KBM-7 (cell line): ENCODE data around the gene PVALEF.
"Not testable (repeated sequence)": the region's sequence is repeated elsewhere in the genome, so short reads cannot be mapped to it uniquely, and the experiment has no call there.

Experiments
- DNase-seq: peaks from one replicate; pipeline ENCODE4 v3.0.0-alpha.2; 2015
- in situ Hi-C: fragments of 300-500 bp; cut with MboI; formaldehyde crosslinking; loops from 2 replicates; pipeline ENCODE4 v1.14.3; 2020; ENCODE audit warnings: low sequenced_read_pairs, low pct_unique_long_range_greater_than_20kb, mixed read lengths

Gene PVALEF

DNA sequence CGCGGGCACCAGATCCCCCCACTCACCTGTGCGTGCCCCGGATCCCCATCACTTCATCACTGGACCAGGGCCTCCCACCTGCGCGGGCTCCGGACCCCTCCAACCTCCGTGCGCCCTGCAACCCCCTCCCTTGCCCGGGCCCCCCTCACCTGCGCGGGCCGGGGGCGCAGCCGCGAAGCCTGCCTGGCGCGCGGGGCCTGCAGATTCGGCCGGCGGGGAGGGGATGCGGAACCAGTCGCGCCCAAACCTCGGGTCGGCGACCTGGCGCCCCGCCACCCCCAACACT is 57.3 kb downstream of the PVALEF start:
- DNase-seq: no peak
- in situ Hi-C loops: no loop called here

GRCh38 chr17:81222906-81223761 is 57.8 kb downstream of the PVALEF start, which contains the start of gene CEP131:
Gene CEP131 (minus strand): TSS chr17:81222965. CDS start chr17:81220056, 2,909 bp downstream.
- DNase-seq: peak; percentile 97
- in situ Hi-C loops: no loop called here

GRCh38 chr17:81223762-81224130 is 58.4 kb downstream of the PVALEF start:
- peak; percentile 65 for DNase-seq
- in situ Hi-C loops: no loop called here

- in situ Hi-C loops, DNase-seq: not testable (repeated sequence)
These were observed 62.3 kb downstream of the PVALEF start for GRCh38 chr17:81227630-81228029.

- DNase-seq: no peak
- in situ Hi-C loops: no loop called here
These were observed 63.1 kb downstream of the PVALEF start for GRCh38 chr17:81228420-81228819.

GRCh38 chr17:81228834-81229665 is 63.7 kb downstream of the PVALEF start:
- DNase-seq: no peak
- in situ Hi-C loops: no loop called here

GRCh38 chr17:81229666-81229920 is 64.3 kb downstream of the PVALEF start:
- in situ Hi-C loops: no loop called here
- DNase-seq: no peak

DNA sequence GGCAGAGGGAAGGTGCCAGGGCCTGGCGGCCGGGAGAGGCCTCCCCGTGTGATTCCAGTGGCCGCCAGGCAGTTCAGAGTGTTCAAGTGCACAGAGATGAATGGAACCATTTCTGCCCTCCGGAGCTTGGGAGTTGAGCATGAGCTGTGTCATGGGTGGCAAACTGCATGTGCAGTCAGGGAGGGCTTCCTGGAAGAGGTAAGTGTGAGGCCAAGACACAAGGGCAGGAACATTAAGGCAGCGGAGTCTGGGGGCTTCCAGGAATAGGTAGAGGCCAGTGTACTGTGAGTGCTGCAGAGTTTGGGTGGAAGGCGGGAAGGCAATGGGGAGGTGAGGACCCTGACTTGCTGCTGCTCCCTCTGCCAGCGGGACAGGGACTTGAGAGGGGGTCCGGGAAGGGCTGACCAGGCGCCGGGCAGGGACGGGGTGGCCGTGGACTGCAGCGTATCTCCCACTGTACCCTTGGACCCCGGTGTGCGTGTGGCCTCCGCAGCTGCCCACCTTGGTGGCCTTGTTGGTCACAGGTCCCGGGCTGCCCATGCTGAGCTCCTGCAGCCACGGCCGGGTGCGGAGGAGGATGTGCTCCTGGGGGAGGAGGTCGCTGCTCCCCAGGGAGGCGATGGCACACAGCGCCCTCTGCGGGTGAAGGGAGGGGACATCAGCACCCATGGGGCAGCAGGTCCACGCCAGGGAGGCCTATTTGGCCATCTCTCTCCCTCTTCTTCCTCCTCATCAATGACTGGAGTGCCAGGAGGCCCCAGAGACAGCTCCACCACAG is 64.9 kb downstream of the PVALEF start:
- in situ Hi-C loops: no loop called here

GRCh38 chr17:81231121-81231645 is 65.9 kb downstream of the PVALEF start:
- in situ Hi-C loops: no loop called here
- no peak for DNase-seq

More for the DNA sequence above, 64.9 kb downstream of the PVALEF start:
- no peak for DNase-seq

- DNase-seq: no peak
These were observed 66.7 kb downstream of the PVALEF start for GRCh38 chr17:81231766-81232581.

More at GRCh38 chr17:81231766-81232581, 66.7 kb downstream of the PVALEF start:
- in situ Hi-C loops: no loop called here
